AG10803 (cell line): ENCODE data around the gene EFNA1.

Source experiments
- DNase-seq: peaks from one replicate; pipeline ENCODE4 v3.0.0; 2010; ENCODE audit warnings: low read depth
- H3K4me3 ChIP-seq: 2 replicates; pipeline ENCODE4 v1.5.1; 2011; ENCODE audit warnings: mild to moderate bottlenecking, low read length, control low read depth
- TF ChIP-seq, protein P1 (sequence below): conservative IDR thresholded peaks from 2 replicates; pipeline ENCODE4 v1.5.1; 2011; ENCODE audit warnings: mild to moderate bottlenecking, low read length, control low read depth, inconsistent platforms

The EFNA1 gene

DNA sequence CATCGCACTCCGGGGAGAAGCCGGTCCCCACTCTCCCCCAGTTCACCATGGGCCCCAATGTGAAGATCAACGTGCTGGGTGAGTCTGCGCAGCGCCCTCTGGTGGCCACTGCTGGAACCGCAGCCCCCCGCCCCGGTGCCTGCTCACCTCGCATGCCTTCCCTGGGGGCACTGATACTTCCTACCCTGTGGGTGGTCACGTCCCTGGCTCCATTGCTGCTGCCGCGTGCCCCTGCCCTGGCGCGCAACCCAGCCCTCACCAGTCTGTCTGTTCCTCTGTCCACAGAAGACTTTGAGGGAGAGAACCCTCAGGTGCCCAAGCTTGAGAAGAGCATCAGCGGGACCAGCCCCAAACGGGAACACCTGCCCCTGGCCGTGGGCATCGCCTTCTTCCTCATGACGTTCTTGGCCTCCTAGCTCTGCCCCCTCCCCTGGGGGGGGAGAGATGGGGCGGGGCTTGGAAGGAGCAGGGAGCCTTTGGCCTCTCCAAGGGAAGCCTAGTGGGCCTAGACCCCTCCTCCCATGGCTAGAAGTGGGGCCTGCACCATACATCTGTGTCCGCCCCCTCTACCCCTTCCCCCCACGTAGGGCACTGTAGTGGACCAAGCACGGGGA lies 41.4 kb upstream of the EFNA1 start:
- TF ChIP-seq, protein P1, sequence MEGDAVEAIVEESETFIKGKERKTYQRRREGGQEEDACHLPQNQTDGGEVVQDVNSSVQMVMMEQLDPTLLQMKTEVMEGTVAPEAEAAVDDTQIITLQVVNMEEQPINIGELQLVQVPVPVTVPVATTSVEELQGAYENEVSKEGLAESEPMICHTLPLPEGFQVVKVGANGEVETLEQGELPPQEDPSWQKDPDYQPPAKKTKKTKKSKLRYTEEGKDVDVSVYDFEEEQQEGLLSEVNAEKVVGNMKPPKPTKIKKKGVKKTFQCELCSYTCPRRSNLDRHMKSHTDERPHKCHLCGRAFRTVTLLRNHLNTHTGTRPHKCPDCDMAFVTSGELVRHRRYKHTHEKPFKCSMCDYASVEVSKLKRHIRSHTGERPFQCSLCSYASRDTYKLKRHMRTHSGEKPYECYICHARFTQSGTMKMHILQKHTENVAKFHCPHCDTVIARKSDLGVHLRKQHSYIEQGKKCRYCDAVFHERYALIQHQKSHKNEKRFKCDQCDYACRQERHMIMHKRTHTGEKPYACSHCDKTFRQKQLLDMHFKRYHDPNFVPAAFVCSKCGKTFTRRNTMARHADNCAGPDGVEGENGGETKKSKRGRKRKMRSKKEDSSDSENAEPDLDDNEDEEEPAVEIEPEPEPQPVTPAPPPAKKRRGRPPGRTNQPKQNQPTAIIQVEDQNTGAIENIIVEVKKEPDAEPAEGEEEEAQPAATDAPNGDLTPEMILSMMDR = peak; percentile 77
- no peak overlapping the region for H3K4me3 ChIP-seq
- DNase-seq = peak; percentile 37

DNA sequence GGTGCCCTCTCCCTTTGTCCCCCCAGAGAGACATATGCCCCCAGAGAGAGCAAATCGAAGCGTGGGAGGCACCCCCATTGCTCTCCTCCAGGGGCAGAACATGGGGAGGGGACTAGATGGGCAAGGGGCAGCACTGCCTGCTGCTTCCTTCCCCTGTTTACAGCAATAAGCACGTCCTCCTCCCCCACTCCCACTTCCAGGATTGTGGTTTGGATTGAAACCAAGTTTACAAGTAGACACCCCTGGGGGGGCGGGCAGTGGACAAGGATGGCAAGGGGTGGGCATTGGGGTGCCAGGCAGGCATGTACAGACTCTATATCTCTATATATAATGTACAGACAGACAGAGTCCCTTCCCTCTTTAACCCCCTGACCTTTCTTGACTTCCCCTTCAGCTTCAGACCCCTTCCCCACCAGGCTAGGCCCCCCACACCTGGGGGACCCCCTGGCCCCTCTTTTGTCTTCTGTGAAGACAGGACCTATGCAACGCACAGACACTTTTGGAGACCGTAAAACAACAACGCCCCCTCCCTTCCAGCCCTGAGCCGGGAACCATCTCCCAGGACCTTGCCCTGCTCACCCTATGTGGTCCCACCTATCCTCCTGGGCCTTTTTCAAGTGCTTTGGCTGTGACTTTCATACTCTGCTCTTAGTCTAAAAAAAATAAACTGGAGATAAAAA lies 40.7 kb upstream of the EFNA1 start:
- TF ChIP-seq, protein P1 = no peak
- no peak for DNase-seq
- no peak overlapping the region for H3K4me3 ChIP-seq

DNA sequence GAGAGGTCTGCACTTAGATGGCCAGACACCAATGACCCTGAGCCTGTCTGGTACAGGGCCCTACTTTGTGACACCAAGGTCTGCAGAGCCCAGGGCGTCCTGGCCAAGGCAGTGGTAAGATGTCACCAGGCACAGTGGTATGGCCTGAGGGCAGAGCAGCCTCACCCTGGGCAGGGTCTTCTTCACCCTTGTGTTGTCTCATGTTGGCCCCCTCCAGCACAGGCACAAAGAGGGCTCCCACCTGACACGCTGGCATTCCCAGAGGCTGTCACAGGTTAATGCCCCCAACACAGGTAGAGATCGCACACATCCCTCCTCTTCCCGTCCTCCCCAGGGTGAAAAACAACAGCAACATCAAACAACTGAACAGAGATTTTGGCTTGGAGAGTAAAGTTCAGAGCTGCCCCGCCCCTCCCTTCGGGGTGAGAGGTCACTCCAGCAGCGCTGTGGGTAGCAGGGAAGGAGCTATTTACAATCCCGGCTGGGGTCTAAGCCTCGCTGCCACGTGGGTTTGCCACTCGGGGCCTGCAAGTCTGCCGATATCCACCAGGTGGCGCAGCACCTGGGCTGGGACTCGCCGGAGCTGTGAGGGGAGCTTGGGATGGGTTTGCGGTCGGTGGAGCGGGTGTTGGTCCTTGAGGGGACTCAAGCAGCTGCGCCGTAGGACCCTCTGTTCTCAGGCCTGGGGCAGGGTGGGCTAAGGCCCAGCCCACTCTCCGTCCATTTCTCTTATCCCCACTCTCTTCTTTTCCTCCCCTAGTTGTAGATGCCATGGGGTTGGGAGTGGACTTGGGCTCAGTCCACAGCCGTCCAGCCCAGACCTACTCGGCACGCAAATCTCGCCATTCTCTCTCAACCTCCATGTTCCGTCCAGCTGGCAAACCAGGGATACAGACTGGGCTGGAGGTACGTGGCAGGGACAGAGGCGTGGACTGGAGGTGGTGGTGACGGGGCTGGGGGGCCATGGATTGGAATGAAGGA lies 36.3 kb upstream of the EFNA1 start:
- TF ChIP-seq, protein P1 = peak; percentile 89
- no peak overlapping the region; the same call in 1 of the 2 replicates for H3K4me3 ChIP-seq
- DNase-seq = peak; percentile 38

DNA sequence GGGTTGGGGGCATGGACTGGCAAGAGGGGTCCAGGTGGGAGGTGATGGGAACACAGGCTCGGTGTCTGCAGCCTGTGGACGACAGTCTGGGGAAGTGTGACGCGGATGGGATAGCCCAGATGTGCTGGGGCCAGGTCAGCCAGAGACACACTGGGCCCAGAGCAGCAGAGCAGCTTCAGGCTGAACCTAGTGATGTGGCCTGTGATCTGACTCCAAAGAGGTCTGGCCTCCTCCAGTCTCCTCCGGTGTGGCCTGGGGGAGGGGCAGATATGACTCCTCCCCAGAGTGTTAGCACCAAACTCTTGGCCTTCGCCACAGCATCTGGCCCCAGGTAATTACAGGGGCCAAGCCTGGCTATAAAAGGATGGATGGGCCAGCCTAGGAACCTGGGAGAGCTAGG lies 35.5 kb upstream of the EFNA1 start:
- no peak for DNase-seq
- TF ChIP-seq, protein P1 = no peak

DNA sequence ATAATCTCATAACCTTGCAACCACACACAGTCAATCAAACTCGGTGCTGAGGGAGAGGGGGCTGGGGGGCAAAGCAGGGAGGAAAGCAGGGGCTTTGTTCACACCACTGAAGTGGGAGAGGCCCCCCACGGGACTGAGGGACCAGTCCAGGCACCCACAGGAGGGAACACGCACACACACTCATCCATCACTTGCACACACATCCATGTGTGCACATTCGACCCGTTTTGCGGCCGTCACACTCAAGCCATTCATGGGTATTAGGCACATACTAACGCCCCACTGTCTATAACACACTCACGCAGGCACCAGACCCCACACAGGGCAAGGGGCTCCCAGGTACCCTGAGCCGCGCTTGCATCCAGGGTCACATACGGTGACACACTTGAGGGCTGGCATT lies 35.0 kb upstream of the EFNA1 start:
- no peak overlapping the region for H3K4me3 ChIP-seq
- TF ChIP-seq, protein P1 = no peak
- DNase-seq = no peak

More for the DNA sequence above, 35.5 kb upstream of the EFNA1 start:
- H3K4me3 ChIP-seq = no peak overlapping the region

DNA sequence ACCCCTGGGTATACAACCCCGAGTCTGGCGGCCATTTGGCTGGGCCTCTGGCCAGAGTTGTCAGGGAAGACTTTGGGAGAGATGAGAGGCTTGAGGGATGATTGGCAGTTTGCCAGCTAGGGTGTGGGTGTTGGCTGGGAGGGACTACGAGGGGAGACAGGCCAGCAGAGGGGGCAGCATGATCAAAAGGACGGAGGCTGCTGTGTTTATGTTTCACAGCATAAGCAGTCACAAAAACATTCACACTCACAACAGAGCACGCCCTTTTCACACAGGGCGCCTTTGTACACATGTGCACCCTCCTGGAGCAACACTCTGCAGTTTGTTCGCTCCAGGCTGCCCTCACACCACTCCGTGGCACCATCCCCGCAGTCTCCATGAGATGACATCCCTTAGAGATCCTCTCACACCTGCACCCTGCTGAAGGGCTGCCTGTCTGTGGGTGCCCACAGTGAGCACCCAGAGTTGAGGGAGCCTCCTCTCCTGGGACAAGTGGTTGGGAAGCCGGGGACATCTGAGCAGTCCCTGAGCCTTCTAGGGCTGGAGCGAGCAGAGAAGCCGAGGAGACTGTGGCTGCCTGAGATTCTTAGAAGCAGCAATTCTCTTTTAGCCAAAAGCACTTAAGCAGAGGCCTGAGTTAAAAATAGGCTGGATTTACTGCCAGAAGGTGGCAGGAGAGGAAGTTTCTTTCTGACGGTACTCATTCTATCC lies 33.6 kb upstream of the EFNA1 start:
- DNase-seq = peak; percentile 41
- TF ChIP-seq, protein P1 = peak; percentile 55
- H3K4me3 ChIP-seq = no peak overlapping the region
